ENCODE results near the gene OLFML2A.
"Not testable (repeated sequence)": the region's sequence is repeated elsewhere in the genome, so short reads cannot be mapped to it uniquely, and the experiment has no call there.

OLFML2A gene

GRCh38 chr9:124828489-124829333, 51.8 kb downstream of the OLFML2A start:
- no peak for DNase-seq (ENCODE audit: low read depth in 3 of 3)

- no peak for DNase-seq (ENCODE audit: low read depth in 3 of 3)
Measured at GRCh38 chr9:124829334-124829669, 52.4 kb downstream of the OLFML2A start.

- DNase-seq (ENCODE audit: low read depth in 3 of 3), result no peak
Measured at GRCh38 chr9:124830593-124830992, 53.7 kb downstream of the OLFML2A start.

GRCh38 chr9:124831642-124832364, 54.9 kb downstream of the OLFML2A start:
- DNase-seq (ENCODE audit: low read depth in 3 of 3), result no peak

GRCh38 chr9:124834591-124834990, 57.7 kb downstream of the OLFML2A start:
- no peak for DNase-seq (ENCODE audit: low read depth in 3 of 3)

- DNase-seq (ENCODE audit: low read depth in 3 of 3), result no peak
Measured at GRCh38 chr9:124835026-124835557, 58.2 kb downstream of the OLFML2A start.

GRCh38 chr9:124838132-124838531, 61.2 kb downstream of the OLFML2A start:
- DNase-seq (ENCODE audit: low read depth in 3 of 3), result not testable (repeated sequence)

GRCh38 chr9:124838567-124839275, 61.8 kb downstream of the OLFML2A start:
- DNase-seq (ENCODE audit: low read depth in 3 of 3), result not testable (repeated sequence)

GRCh38 chr9:124839612-124840299, 62.8 kb downstream of the OLFML2A start:
- DNase-seq (ENCODE audit: low read depth in 3 of 3), result no peak

GRCh38 chr9:124840300-124840833, 63.4 kb downstream of the OLFML2A start:
- no peak for DNase-seq (ENCODE audit: low read depth in 3 of 3)

GRCh38 chr9:124841075-124841821, 64.3 kb downstream of the OLFML2A start:
- no peak for DNase-seq (ENCODE audit: low read depth in 3 of 3)

GRCh38 chr9:124843456-124844034, 66.6 kb downstream of the OLFML2A start:
- no peak for DNase-seq (ENCODE audit: low read depth in 3 of 3)

GRCh38 chr9:124844291-124844690, 67.4 kb downstream of the OLFML2A start:
- no peak for DNase-seq (ENCODE audit: low read depth in 3 of 3)

- DNase-seq (ENCODE audit: low read depth in 3 of 3), result not testable (repeated sequence)
Measured at GRCh38 chr9:124846467-124846866, 69.5 kb downstream of the OLFML2A start.

GRCh38 chr9:124846969-124847368, 70.0 kb downstream of the OLFML2A start:
- DNase-seq (ENCODE audit: low read depth in 3 of 3), result no peak

- DNase-seq (ENCODE audit: low read depth in 3 of 3), result no peak
Measured at GRCh38 chr9:124849801-124850200, 72.9 kb downstream of the OLFML2A start.

GRCh38 chr9:124852121-124852828, 75.3 kb downstream of the OLFML2A start:
- DNase-seq (ENCODE audit: low read depth in 3 of 3), result no peak

GRCh38 chr9:124852829-124853531, 76.0 kb downstream of the OLFML2A start, which contains the start of gene WDR38:
WDR38 (plus strand) TSS chr9:124853460; CDS start chr9:124853532, 72 bp downstream.
- DNase-seq (ENCODE audit: low read depth in 3 of 3), result peak; percentile 41 to 61 (median 52)
